IPS-NIHi7 (cell line): ENCODE measurements around the gene SLC30A5.
"Not testable (repeated sequence)": the region's sequence is repeated elsewhere in the genome, so short reads cannot be mapped to it uniquely, and the experiment has no call there.

Experiments
- DNase-seq: peaks from one replicate; pipeline ENCODE4 v3.0.0; 2012; ENCODE audit warnings: mixed read lengths; ENCODE audit errors: extremely low spot score

SLC30A5 gene

GRCh38 chr5:69093771-69094482, at the start of gene SLC30A5:
Gene SLC30A5 (plus strand): TSS chr5:69094014. CDS start chr5:69094256, 242 bp downstream.
- DNase-seq = peak; percentile 100

GRCh38 chr5:69045213-69045612, 48.6 kb upstream of the SLC30A5 start:
- DNase-seq = not testable (repeated sequence)

- no peak for DNase-seq
Observed at GRCh38 chr5:69046375-69046957, 47.3 kb upstream of the SLC30A5 start.

- peak; percentile 38 for DNase-seq
Observed at GRCh38 chr5:69048230-69048629, 45.6 kb upstream of the SLC30A5 start.

- DNase-seq = no peak
Observed at GRCh38 chr5:69049151-69049550, 44.7 kb upstream of the SLC30A5 start.

GRCh38 chr5:69049796-69050195, 44.0 kb upstream of the SLC30A5 start:
- no peak for DNase-seq

GRCh38 chr5:69050214-69050613, 43.6 kb upstream of the SLC30A5 start:
- DNase-seq = no peak

GRCh38 chr5:69052181-69052580, 41.6 kb upstream of the SLC30A5 start:
- no peak for DNase-seq

- DNase-seq = no peak
Observed at GRCh38 chr5:69074664-69075521, 18.9 kb upstream of the SLC30A5 start.

GRCh38 chr5:69075522-69076179, 18.2 kb upstream of the SLC30A5 start:
- DNase-seq = no peak

GRCh38 chr5:69078921-69079540, 14.8 kb upstream of the SLC30A5 start:
- DNase-seq = no peak

- DNase-seq = no peak
Observed at GRCh38 chr5:69079556-69079955, 14.3 kb upstream of the SLC30A5 start.

GRCh38 chr5:69083412-69083811, 10.4 kb upstream of the SLC30A5 start:
- DNase-seq = peak; percentile 43

- no peak for DNase-seq
Observed at GRCh38 chr5:69084195-69084594, 9.6 kb upstream of the SLC30A5 start.

GRCh38 chr5:69084903-69085302, 8.9 kb upstream of the SLC30A5 start:
- no peak for DNase-seq

- no peak for DNase-seq
Observed at GRCh38 chr5:69086206-69086605, 7.6 kb upstream of the SLC30A5 start.

GRCh38 chr5:69088006-69088405, 5.8 kb upstream of the SLC30A5 start:
- not testable (repeated sequence) for DNase-seq

GRCh38 chr5:69090158-69090557, 3.7 kb upstream of the SLC30A5 start:
- no peak for DNase-seq

- no peak for DNase-seq
Observed at GRCh38 chr5:69091771-69092170, 2.0 kb upstream of the SLC30A5 start.

GRCh38 chr5:69092969-69093368, 845 bp upstream of the SLC30A5 start:
- no peak for DNase-seq

- no peak for DNase-seq
Observed at GRCh38 chr5:69099302-69099701, 5.5 kb downstream of the SLC30A5 start.

- no peak for DNase-seq
Observed at GRCh38 chr5:69103521-69103920, 9.7 kb downstream of the SLC30A5 start.
